ENCODE measurements around the gene CELF2. TPM values are rescaled to one million over a fixed set of nuclear protein-coding genes. Genes with fewer than 3 reads are reported as not detected.

The CELF2 gene
- total RNA-seq, 1 experiment from 2014 or later: not detected

- Histone ChIP-seq H3K9me3 (ENCODE audit: low read depth, low read length, poor library complexity, severe bottlenecking) (no peaks in the 10 kb centered on the region), H3K4me3 (ENCODE audit: low read depth, low read length, poor library complexity, severe bottlenecking) (no peak overlapping the region), H3K36me3 (ENCODE audit: insufficient read depth, low read length, poor library complexity, severe bottlenecking) (no peaks in the 10 kb centered on the region), H3K27ac (ENCODE audit: low read depth, low read length, poor library complexity, severe bottlenecking) (no peak overlapping the region), H3K4me1 (ENCODE audit: insufficient read depth, low read length, poor library complexity, severe bottlenecking) (no peaks in the 10 kb centered on the region), H3K27me3 (replicated peaks; ENCODE audit: insufficient read depth, low read depth, low read length, poor library complexity) (peaks cover 55% of the 10 kb centered on the region)
- intact Hi-C loops (cut with micrococcal nuclease; ENCODE audit: unreplicated experiment): no loop called here
- BruUV-seq (replicated peaks): no TSS peak
- TF ChIP-seq EZH2 (IDR thresholded peaks at IDR 0.05; ENCODE audit: borderline replicate concordance, low read depth, low read length, poor library complexity, severe bottlenecking) (no peak), CTCF (conservative IDR thresholded peaks at IDR 0.05; ENCODE audit: low read depth, low read length) (no peak)
- ChIA-PET CTCF (no interaction called here), POLR2A (ENCODE audit: low non-redundant PET) (no interaction called here)
- DNase-seq (ENCODE audit: low spot score): no peak
Measured at GRCh38 chr10:11063856-11064255, 46.2 kb downstream of the CELF2 start.

- ChIA-PET CTCF (no interaction called here), POLR2A (ENCODE audit: low non-redundant PET) (no interaction called here)
- no peak for DNase-seq (ENCODE audit: low spot score)
- Histone ChIP-seq H3K4me1 (ENCODE audit: insufficient read depth, low read length, poor library complexity, severe bottlenecking) (no peaks in the 10 kb centered on the region), H3K4me3 (ENCODE audit: low read depth, low read length, poor library complexity, severe bottlenecking) (no peak overlapping the region), H3K27me3 (replicated peaks; ENCODE audit: insufficient read depth, low read depth, low read length, poor library complexity) (peaks cover 57% of the 10 kb centered on the region), H3K27ac (ENCODE audit: low read depth, low read length, poor library complexity, severe bottlenecking) (no peak overlapping the region), H3K36me3 (ENCODE audit: insufficient read depth, low read length, poor library complexity, severe bottlenecking) (no peaks in the 10 kb centered on the region), H3K9me3 (ENCODE audit: low read depth, low read length, poor library complexity, severe bottlenecking) (no peaks in the 10 kb centered on the region)
- intact Hi-C loops (cut with micrococcal nuclease; ENCODE audit: unreplicated experiment): no loop called here
- no TSS peak for BruUV-seq (replicated peaks)
- no peak for TF ChIP-seq EZH2 (IDR thresholded peaks at IDR 0.05; ENCODE audit: borderline replicate concordance, low read depth, low read length, poor library complexity, severe bottlenecking)
Measured at GRCh38 chr10:11064832-11065231, 47.2 kb downstream of the CELF2 start.

GRCh38 chr10:11065567-11065966, 47.9 kb downstream of the CELF2 start:
- no TSS peak for BruUV-seq (replicated peaks)
- H3K27ac ChIP-seq (ENCODE audit: low read depth, low read length, poor library complexity, severe bottlenecking): no peak overlapping the region
- H3K9me3 ChIP-seq (ENCODE audit: low read depth, low read length, poor library complexity, severe bottlenecking): no peaks in the 10 kb centered on the region
- intact Hi-C loops (cut with micrococcal nuclease; ENCODE audit: unreplicated experiment): no loop called here
- ChIA-PET POLR2A (ENCODE audit: low non-redundant PET) (no interaction called here), CTCF (no interaction called here)
- H3K27me3 ChIP-seq (replicated peaks; ENCODE audit: insufficient read depth, low read depth, low read length, poor library complexity): peaks cover 58% of the 10 kb centered on the region
- DNase-seq (ENCODE audit: low spot score): no peak
- TF ChIP-seq EZH2 (IDR thresholded peaks at IDR 0.05; ENCODE audit: borderline replicate concordance, low read depth, low read length, poor library complexity, severe bottlenecking): no peak
- TF ChIP-seq CTCF (conservative IDR thresholded peaks at IDR 0.05; ENCODE audit: low read depth, low read length): no peak
- no peak overlapping the region for H3K4me3 ChIP-seq (ENCODE audit: low read depth, low read length, poor library complexity, severe bottlenecking)
- no peaks in the 10 kb centered on the region for H3K36me3 ChIP-seq (ENCODE audit: insufficient read depth, low read length, poor library complexity, severe bottlenecking)
- no peaks in the 10 kb centered on the region for H3K4me1 ChIP-seq (ENCODE audit: insufficient read depth, low read length, poor library complexity, severe bottlenecking)

- CTCF ChIA-PET: no interaction called here
- Histone ChIP-seq H3K27me3 (replicated peaks; ENCODE audit: insufficient read depth, low read depth, low read length, poor library complexity) (peaks cover 61% of the 10 kb centered on the region), H3K4me3 (ENCODE audit: low read depth, low read length, poor library complexity, severe bottlenecking) (no peak overlapping the region), H3K9me3 (ENCODE audit: low read depth, low read length, poor library complexity, severe bottlenecking) (no peaks in the 10 kb centered on the region), H3K4me1 (ENCODE audit: insufficient read depth, low read length, poor library complexity, severe bottlenecking) (no peaks in the 10 kb centered on the region), H3K36me3 (ENCODE audit: insufficient read depth, low read length, poor library complexity, severe bottlenecking) (no peaks in the 10 kb centered on the region), H3K27ac (ENCODE audit: low read depth, low read length, poor library complexity, severe bottlenecking) (no peak overlapping the region)
- BruUV-seq (replicated peaks): no TSS peak
- DNase-seq (ENCODE audit: low spot score): no peak
- POLR2A ChIA-PET (ENCODE audit: low non-redundant PET): no interaction called here
- TF ChIP-seq EZH2 (IDR thresholded peaks at IDR 0.05; ENCODE audit: borderline replicate concordance, low read depth, low read length, poor library complexity, severe bottlenecking) (no peak), CTCF (conservative IDR thresholded peaks at IDR 0.05; ENCODE audit: low read depth, low read length) (no peak)
- intact Hi-C loops (cut with micrococcal nuclease; ENCODE audit: unreplicated experiment): no loop called here
Measured at GRCh38 chr10:11066520-11066919, 48.8 kb downstream of the CELF2 start.
